Activated CD4-positive, alpha-beta memory T cell treated with anti-CD3 and anti-CD28 coated beads, Interleukin-2, amount 10 ng/mL, durations not matched to agents 7 days and 5 days (primary cell): Measurements from ENCODE around the gene SLC35G6. TPM values are rescaled to one million over a fixed set of nuclear protein-coding genes. Genes with fewer than 3 reads are reported as not detected.
"Not testable (repeated sequence)": the region's sequence is repeated elsewhere in the genome, so short reads cannot be mapped to it uniquely, and the experiment has no call there.

Experiments used
- CTCF ChIA-PET: fragments of 350-600 bp; sonication (Branson Sonifier 250); formaldehyde crosslinking; loops from one replicate; lab custom pipeline; 2021; ENCODE audit warnings: antibody characterized with exemption, inconsistent platforms; lab: Charles Lee
- POLR2A ChIA-PET: fragments of 350-600 bp; sonication (Branson Sonifier 250); formaldehyde crosslinking; loops from one replicate; lab custom pipeline; 2021; ENCODE audit warnings: antibody characterized with exemption; lab: Charles Lee
- DNase-seq: peaks from one replicate; pipeline ENCODE4 v3.0.0-alpha.2; 2020
- H3K27ac Mint-ChIP-seq: one replicate; pipeline ENCODE4 v1.8.0; 2021; ENCODE audit warnings: mild to moderate bottlenecking, mixed read lengths
- H3K27me3 Mint-ChIP-seq: one replicate; pipeline ENCODE4 v1.8.0; 2021; ENCODE audit warnings: mixed read lengths
- H3K36me3 Mint-ChIP-seq: one replicate; pipeline ENCODE4 v1.8.0; 2021; ENCODE audit warnings: low read depth, mixed read lengths
- H3K4me1 Mint-ChIP-seq: one replicate; pipeline ENCODE4 v1.8.0; 2021; ENCODE audit warnings: mixed read lengths
- H3K4me3 Mint-ChIP-seq: one replicate; pipeline ENCODE4 v1.8.0; 2021; ENCODE audit warnings: mild to moderate bottlenecking, mixed read lengths
- H3K9me3 Mint-ChIP-seq: one replicate; pipeline ENCODE4 v1.8.0; 2021; ENCODE audit warnings: mixed read lengths
- total RNA-seq, 2 experiments: library from RNA; stranded (reverse); gene quantifications; one replicate each; pipeline ENCODE4 v1.2.3, GENCODE V29; 2021

Gene SLC35G6
- total RNA-seq, 2 experiments from 2014 or later: not detected

- peaks cover 20% of the 10 kb centered on the region for H3K4me1 Mint-ChIP-seq
- no peaks in the 10 kb centered on the region for H3K9me3 Mint-ChIP-seq
- H3K4me3 Mint-ChIP-seq: no peak overlapping the region
- CTCF ChIA-PET: interaction anchor here (1.7 to 2.0 kb wide), 2 partner anchors 17 to 35 kb away, joined by 4 to 8 read pairs; no protein-coding TSS in a partner anchor
- H3K36me3 Mint-ChIP-seq: no peaks in the 10 kb centered on the region
- no peaks in the 10 kb centered on the region for H3K27me3 Mint-ChIP-seq
- H3K27ac Mint-ChIP-seq: no peak overlapping the region
- POLR2A ChIA-PET: interaction anchor here (2.5 kb wide), 1 partner anchor 35 kb away, joined by 6 read pairs; no protein-coding TSS in a partner anchor
- no peak for DNase-seq
These were observed 9.5 kb upstream of the SLC35G6 start for GRCh38 chr17:7471729-7472128.

DNA sequence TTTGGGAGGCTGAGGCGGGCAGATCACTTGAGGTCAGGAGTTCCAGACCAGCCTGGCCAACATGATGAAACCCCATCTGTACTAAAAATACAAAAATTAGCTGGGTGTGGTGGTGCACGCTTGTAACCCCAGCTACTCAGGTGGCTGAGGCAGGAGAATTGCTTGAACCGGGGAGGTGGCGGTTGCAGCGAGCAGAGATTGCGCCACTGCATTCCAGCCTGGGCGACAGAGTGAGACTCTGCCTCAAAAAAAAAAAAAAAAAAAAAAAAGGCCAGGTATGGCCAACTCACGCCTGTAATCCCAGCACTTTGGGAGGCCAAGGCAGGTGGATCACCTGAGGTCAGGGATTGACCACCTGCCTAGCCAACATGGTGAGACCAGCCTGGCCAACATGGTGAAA, 6.5 kb upstream of the SLC35G6 start:
- DNase-seq: not testable (repeated sequence)

GRCh38 chr17:7475764-7476422, 5.4 kb upstream of the SLC35G6 start:
- no peaks in the 10 kb centered on the region for H3K9me3 Mint-ChIP-seq
- H3K27ac Mint-ChIP-seq: no peak overlapping the region
- ChIA-PET CTCF (interaction anchor here (1.0 to 2.4 kb wide), 6 partner anchors 9 to 120 kb away, joined by 4 to 17 read pairs (median 5); partner anchors contain the start of genes SENP3 and TMEM102), POLR2A (interaction anchor here (0.7 to 13.0 kb wide), 8 partner anchors 8 to 139 kb away, joined by 3 to 232 read pairs (median 5); partner anchors contain the start of genes CHRNB1, FGF11, POLR2A and TMEM102)
- H3K36me3 Mint-ChIP-seq: peaks cover 7% of the 10 kb centered on the region
- DNase-seq: no peak
- H3K4me1 Mint-ChIP-seq: peaks cover 47% of the 10 kb centered on the region
- H3K4me3 Mint-ChIP-seq: no peak overlapping the region
- no peaks in the 10 kb centered on the region for H3K27me3 Mint-ChIP-seq

More for the DNA sequence above, 6.5 kb upstream of the SLC35G6 start:
- not testable (repeated sequence) for H3K27ac Mint-ChIP-seq, H3K4me3 Mint-ChIP-seq, H3K27me3 Mint-ChIP-seq, H3K36me3 Mint-ChIP-seq, H3K9me3 Mint-ChIP-seq
- peaks cover 39% of the 10 kb centered on the region for H3K4me1 Mint-ChIP-seq
- ChIA-PET POLR2A (interaction anchor here (2.0 to 3.2 kb wide), 3 partner anchors 9 to 19 kb away, joined by 6 to 17 read pairs (median 12); partner anchors contain the start of gene POLR2A), CTCF (interaction anchor here (0.6 to 1.8 kb wide), 2 partner anchors 39 to 258 kb away, joined by 3 to 4 read pairs; no protein-coding TSS in a partner anchor)

- no peak overlapping the region for H3K27ac Mint-ChIP-seq
- ChIA-PET CTCF (interaction anchor here (0.8 to 2.4 kb wide), 6 partner anchors 9 to 121 kb away, joined by 3 to 17 read pairs (median 5); partner anchors contain the start of genes SENP3 and TMEM102), POLR2A (interaction anchor here (0.7 to 13.0 kb wide), 8 partner anchors 7 to 36 kb away, joined by 3 to 232 read pairs (median 5); partner anchors contain the start of genes CHRNB1, FGF11, POLR2A and TMEM102)
- no peak for DNase-seq
- peaks cover 7% of the 10 kb centered on the region for H3K36me3 Mint-ChIP-seq
- H3K4me3 Mint-ChIP-seq: no peak overlapping the region
- no peaks in the 10 kb centered on the region for H3K27me3 Mint-ChIP-seq
- peaks cover 48% of the 10 kb centered on the region for H3K4me1 Mint-ChIP-seq
- H3K9me3 Mint-ChIP-seq: no peaks in the 10 kb centered on the region
These were observed 4.8 kb upstream of the SLC35G6 start for GRCh38 chr17:7476494-7476893.

DNA sequence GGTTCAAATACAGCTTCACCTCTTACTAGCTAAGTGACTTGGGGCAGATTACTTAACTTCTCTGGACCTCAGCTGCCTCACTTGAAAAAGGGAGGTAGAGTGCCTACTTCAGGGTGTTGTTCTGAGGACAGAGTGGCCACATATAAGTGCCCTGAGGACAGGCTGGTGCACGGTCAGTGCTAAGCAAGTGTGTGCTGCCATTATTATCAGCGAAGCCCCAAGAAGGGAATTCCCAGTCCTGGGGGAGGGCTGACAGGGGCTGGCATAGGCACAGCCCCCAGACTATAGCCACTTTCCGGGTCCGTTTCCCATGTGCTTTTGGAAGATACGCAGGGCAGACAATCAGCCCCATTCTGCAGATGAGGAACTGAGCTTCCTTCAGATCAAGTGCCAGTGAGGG, 4.3 kb upstream of the SLC35G6 start:
- peaks cover 7% of the 10 kb centered on the region for H3K36me3 Mint-ChIP-seq
- no peaks in the 10 kb centered on the region for H3K27me3 Mint-ChIP-seq
- H3K4me1 Mint-ChIP-seq: peaks cover 47% of the 10 kb centered on the region
- H3K27ac Mint-ChIP-seq: no peak overlapping the region
- H3K4me3 Mint-ChIP-seq: no peak overlapping the region
- CTCF ChIA-PET: interaction anchor here (0.8 to 2.4 kb wide), 5 partner anchors 8 to 121 kb away, joined by 3 to 17 read pairs (median 5); partner anchors contain the start of genes SENP3 and TMEM102
- H3K9me3 Mint-ChIP-seq: no peaks in the 10 kb centered on the region
- no peak for DNase-seq
- POLR2A ChIA-PET: interaction anchor here (1.2 to 13.0 kb wide), 6 partner anchors 9 to 36 kb away, joined by 3 to 232 read pairs (median 6); partner anchors contain the start of genes CHRNB1, FGF11 and TMEM102

DNA sequence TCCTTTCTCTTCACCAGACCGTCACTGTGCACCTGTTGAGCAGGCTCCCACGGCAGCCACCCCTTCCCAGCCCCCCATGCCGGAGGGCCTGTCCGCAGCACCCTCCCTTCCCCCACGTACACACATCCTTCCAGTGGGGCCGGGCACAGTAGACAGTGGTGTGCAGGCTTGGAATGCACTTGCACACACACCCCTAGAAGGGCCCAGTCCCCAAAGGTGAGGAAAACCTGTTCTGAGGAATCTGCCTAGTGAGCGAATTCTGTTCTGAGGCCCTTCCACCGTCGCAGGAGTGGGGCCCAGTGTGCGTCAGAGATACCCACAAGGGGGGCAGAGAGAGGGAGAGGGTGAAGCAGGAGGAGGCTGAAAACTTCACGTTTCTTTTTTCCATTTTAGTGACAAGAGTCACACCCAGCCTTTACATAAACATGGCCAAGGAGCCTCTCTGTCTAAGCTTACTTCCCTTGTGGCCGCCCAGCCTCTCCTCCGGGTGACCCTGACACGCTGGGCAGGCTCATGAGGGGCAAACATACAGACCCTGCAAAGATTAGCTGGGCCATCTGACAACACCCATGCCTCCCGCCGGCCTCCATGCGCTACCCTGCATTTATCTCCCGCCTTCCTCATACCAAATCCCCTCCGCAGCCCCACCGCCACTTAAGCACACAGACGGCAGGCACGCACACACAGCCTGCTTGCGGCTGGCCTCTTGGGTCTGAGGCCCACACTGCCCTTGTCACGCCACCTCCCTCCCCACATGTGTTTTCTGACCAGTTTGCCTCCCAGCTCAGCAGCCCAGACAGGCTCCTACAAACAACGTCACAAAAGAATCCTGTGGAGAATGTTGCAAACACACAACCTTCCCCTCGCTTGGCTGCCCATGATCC, 3.6 kb upstream of the SLC35G6 start:
- Mint-ChIP-seq H3K27me3 (no peaks in the 10 kb centered on the region), H3K4me3 (peak overlapping the region; percentile 86), H3K4me1 (peaks cover 52% of the 10 kb centered on the region), H3K36me3 (peaks cover 7% of the 10 kb centered on the region), H3K27ac (peak overlapping the region; percentile 83), H3K9me3 (no peaks in the 10 kb centered on the region)
- POLR2A ChIA-PET: interaction anchor here (1.0 to 13.0 kb wide), 9 partner anchors 8 to 209 kb away, joined by 3 to 232 read pairs (median 13); partner anchors contain the start of genes CHRNB1, FGF11, MPDU1 and TMEM102
- DNase-seq: no peak
- CTCF ChIA-PET: interaction anchor here (1.5 to 2.4 kb wide), 4 partner anchors 7 to 122 kb away, joined by 5 to 17 read pairs (median 6); partner anchors contain the start of genes SENP3 and TMEM102

DNA sequence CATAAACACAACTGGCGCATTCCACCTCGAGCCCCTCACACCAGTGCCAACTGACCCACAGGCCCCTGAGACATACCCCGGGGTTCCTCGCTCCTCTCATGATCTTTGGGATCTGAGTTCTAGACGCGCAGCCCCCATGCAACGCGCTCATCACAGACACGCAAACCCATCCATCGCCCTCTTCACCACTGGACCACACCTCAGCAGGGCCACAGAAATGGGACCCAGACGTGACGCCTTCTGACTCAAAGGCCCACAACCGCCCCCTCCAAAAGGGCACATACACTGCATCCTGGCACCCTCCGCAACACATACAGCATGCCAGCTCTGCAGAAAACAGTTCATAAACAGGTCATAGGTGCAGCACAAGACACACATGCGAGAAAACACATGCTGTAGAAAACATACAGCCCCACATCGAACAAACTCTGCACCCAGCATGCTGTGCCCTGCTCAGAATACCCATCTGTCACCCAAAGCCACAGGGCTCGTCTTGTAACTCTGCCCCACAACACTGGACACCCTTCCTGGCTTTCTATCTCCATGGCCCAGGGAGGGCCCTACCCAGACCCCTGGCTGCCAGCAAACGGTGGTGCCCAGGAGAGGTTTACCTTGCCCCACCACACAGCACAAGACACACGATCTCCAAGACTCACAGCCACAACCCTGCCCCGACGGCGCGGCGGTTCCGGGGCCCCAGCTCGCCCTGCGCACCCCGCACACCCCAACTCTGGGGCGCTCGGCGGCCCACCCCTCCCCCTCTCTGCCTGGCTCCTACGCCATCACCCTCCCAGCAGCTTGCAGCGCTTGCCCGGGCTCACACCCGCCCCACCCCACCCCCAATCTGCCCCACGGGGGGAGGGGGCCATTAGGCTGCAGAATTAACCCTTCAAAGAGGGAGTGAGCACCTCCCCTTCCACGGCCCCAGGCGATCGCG, 2.7 kb upstream of the SLC35G6 start:
- Mint-ChIP-seq H3K9me3 (no peaks in the 10 kb centered on the region), H3K4me1 (peaks cover 59% of the 10 kb centered on the region), H3K27me3 (no peaks in the 10 kb centered on the region), H3K4me3 (peak overlapping the region; percentile 86), H3K27ac (peak overlapping the region; percentile 83), H3K36me3 (peaks cover 9% of the 10 kb centered on the region)
- CTCF ChIA-PET: interaction anchor here (0.6 to 2.7 kb wide), 6 partner anchors 35 to 122 kb away, joined by 3 to 14 read pairs (median 5); partner anchors contain the start of genes SENP3 and TMEM102
- POLR2A ChIA-PET: interaction anchor here (0.6 to 13.0 kb wide), 14 partner anchors 9 to 208 kb away, joined by 3 to 232 read pairs (median 6); partner anchors contain the start of genes ACAP1, CD68, CHRNB1 and FGF11
- peak; percentile 71 for DNase-seq

DNA sequence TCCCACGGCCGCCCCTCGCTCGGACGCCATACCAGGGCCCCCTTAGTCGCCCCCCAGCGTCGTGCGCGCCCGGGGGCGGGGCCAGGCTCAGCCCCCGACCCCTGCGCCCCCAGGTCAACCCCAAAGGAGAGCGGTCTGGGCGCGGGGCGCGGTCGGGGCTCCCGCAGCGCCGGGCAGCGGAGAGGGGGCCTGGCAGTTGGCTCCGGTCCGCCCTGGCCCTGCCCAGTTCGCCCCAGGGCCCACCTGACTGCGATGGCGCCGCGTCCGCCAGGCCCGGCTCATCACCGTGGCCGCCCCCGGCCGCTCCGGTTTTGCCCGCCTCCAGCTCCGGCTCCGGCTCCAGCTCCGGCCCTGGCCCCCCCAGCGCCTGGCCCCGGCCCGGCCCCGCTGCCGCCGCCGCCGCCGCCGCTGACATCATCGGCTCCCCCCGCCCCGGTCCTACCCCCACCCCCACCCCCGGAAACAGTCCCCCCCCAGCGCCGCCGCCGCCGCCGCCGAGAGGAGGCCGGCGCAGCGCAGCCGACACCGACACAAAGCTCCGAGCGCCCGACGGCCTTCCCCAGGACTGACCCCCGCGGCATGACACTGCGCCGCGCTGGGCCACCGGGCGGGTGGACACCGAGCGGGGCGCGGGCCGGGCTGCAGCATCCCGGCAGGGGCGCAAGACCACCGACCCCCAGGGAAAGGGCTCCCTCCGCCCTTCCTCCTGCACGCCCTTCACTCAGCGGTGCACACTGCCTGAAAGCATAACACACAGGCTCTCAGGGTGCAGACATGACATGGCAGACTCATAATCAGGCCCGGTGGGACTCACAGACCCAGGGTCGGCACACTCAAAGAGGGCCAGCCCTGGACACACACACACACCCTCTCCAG, 1.8 kb upstream of the SLC35G6 start, which contains the start of gene ZBTB4:
ZBTB4 (minus strand) TSS at position 419 of the 876 bp plus-strand sequence. CDS start 12,830 bp downstream, outside the sequence.
- H3K36me3 Mint-ChIP-seq: peaks cover 9% of the 10 kb centered on the region
- H3K4me3 Mint-ChIP-seq: peak within 1 kb of the TSS; percentile 88
- H3K27me3 Mint-ChIP-seq: no peaks in the 10 kb centered on the region
- POLR2A ChIA-PET: interaction anchor here (0.6 to 13.0 kb wide), 17 partner anchors 8 to 355 kb away, joined by 3 to 232 read pairs (median 6); partner anchors contain the start of genes ACAP1, CD68, CHRNB1 and FGF11
- peak within 1 kb of the TSS; percentile 83 for H3K27ac Mint-ChIP-seq
- CTCF ChIA-PET: interaction anchor here (1.3 to 2.7 kb wide), 4 partner anchors 36 to 123 kb away, joined by 3 to 14 read pairs (median 5); no protein-coding TSS in a partner anchor
- peak; percentile 62 for DNase-seq
- H3K4me1 Mint-ChIP-seq: peaks cover 59% of the 10 kb centered on the region
- H3K9me3 Mint-ChIP-seq: no peaks in the 10 kb centered on the region

DNA sequence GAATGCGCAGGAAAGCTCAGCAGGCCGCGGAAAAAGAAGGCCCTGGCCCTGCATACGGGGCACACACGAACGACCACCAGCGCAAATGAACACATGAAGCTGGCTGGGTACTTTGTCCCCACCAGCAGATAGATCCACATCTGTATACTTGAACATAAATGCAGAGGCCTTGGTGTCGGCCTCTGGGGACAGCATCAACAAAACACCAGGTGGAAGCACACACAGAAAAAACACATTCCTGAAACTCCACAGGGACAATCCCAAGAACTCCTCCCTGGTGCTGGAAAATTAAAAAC, 1.2 kb upstream of the SLC35G6 start:
- H3K4me1 Mint-ChIP-seq: peaks cover 61% of the 10 kb centered on the region
- H3K36me3 Mint-ChIP-seq: peaks cover 15% of the 10 kb centered on the region
- no peak for DNase-seq
- peak overlapping the region; percentile 77 for H3K27ac Mint-ChIP-seq
- no peaks in the 10 kb centered on the region for H3K27me3 Mint-ChIP-seq
- H3K9me3 Mint-ChIP-seq: no peaks in the 10 kb centered on the region
- H3K4me3 Mint-ChIP-seq: peak overlapping the region; percentile 88
- POLR2A ChIA-PET: interaction anchor here (0.7 to 13.0 kb wide), 13 partner anchors 10 to 354 kb away, joined by 3 to 232 read pairs (median 6); partner anchors contain the start of genes ACAP1, CHRNB1, FGF11 and TMEM102
- CTCF ChIA-PET: interaction anchor here (1.8 to 2.7 kb wide), 3 partner anchors 36 to 124 kb away, joined by 4 to 14 read pairs (median 6); no protein-coding TSS in a partner anchor
